ENCODE data around the gene MACC1.

Gene MACC1

GRCh38 chr7:20257212-20257611 is 40.0 kb upstream of the MACC1 start:
- Histone ChIP-seq H3K9me3 (ENCODE audit: low read length) (no peaks in the 10 kb centered on the region), H3K4me2 (ENCODE audit: low read length) (no peak overlapping the region), H3K4me3 (ENCODE audit: low read depth, low read length, poor library complexity, severe bottlenecking) (no peak overlapping the region), H2AFZ (ENCODE audit: low read length) (no peak overlapping the region), H3K9ac (ENCODE audit: low read length) (no peak overlapping the region), H3K4me1 (ENCODE audit: insufficient read depth, low read length, severe bottlenecking) (no peaks in the 10 kb centered on the region), H3K36me3 (ENCODE audit: insufficient read depth, low read length) (no peaks in the 10 kb centered on the region), H3K79me2 (ENCODE audit: insufficient read depth, low read length) (no peaks in the 10 kb centered on the region), H3K27me3 (ENCODE audit: insufficient read depth, low read length) (no peaks in the 10 kb centered on the region), H3F3A (ENCODE audit: insufficient read depth, low read length) (no peaks in the 10 kb centered on the region), H4K20me1 (ENCODE audit: insufficient read depth, low read length) (no peaks in the 10 kb centered on the region), H3K9me2 (ENCODE audit: low read depth, low read length) (no peaks in the 10 kb centered on the region), H3K27ac (ENCODE audit: low read depth, low read length, poor library complexity, severe bottlenecking) (no peak overlapping the region)
- no peak for TF ChIP-seq EZH2 (IDR thresholded peaks at IDR 0.05; ENCODE audit: borderline replicate concordance, low read length)
- no peak for TF ChIP-seq CTCF (IDR thresholded peaks at IDR 0.05; ENCODE audit: low read length)

- no peaks in the 10 kb centered on the region for H3K36me3 ChIP-seq (ENCODE audit: insufficient read depth, low read length)
- peak overlapping the region; percentile 2; the same call in 1 of the 2 replicates for H3K4me2 ChIP-seq (ENCODE audit: low read length)
- H3K9me2 ChIP-seq (ENCODE audit: low read depth, low read length) = no peaks in the 10 kb centered on the region
- no peak overlapping the region for H3K4me3 ChIP-seq (ENCODE audit: low read depth, low read length, poor library complexity, severe bottlenecking)
- H3K9ac ChIP-seq (ENCODE audit: low read length) = no peak overlapping the region
- no peaks in the 10 kb centered on the region for H3K27me3 ChIP-seq (ENCODE audit: insufficient read depth, low read length)
- H4K20me1 ChIP-seq (ENCODE audit: insufficient read depth, low read length) = no peaks in the 10 kb centered on the region
- peak overlapping the region; percentile 57 for H3K27ac ChIP-seq (ENCODE audit: low read depth, low read length, poor library complexity, severe bottlenecking)
- H3K4me1 ChIP-seq (ENCODE audit: insufficient read depth, low read length, severe bottlenecking) = peaks cover 28% of the 10 kb centered on the region
- H3K79me2 ChIP-seq (ENCODE audit: insufficient read depth, low read length) = no peaks in the 10 kb centered on the region
- H2AFZ ChIP-seq (ENCODE audit: low read length) = no peak overlapping the region
- no peaks in the 10 kb centered on the region for H3F3A ChIP-seq (ENCODE audit: insufficient read depth, low read length)
- H3K9me3 ChIP-seq (ENCODE audit: low read length) = no peaks in the 10 kb centered on the region
- no peak for TF ChIP-seq CTCF (IDR thresholded peaks at IDR 0.05; ENCODE audit: low read length)
- TF ChIP-seq EZH2 (IDR thresholded peaks at IDR 0.05; ENCODE audit: borderline replicate concordance, low read length) = no peak
These were observed 32.7 kb upstream of the MACC1 start for GRCh38 chr7:20249920-20250319.

GRCh38 chr7:20249376-20249775 is 32.2 kb upstream of the MACC1 start:
- no peaks in the 10 kb centered on the region for H3K36me3 ChIP-seq (ENCODE audit: insufficient read depth, low read length)
- peak overlapping the region; percentile 57 for H3K27ac ChIP-seq (ENCODE audit: low read depth, low read length, poor library complexity, severe bottlenecking)
- H3K79me2 ChIP-seq (ENCODE audit: insufficient read depth, low read length) = no peaks in the 10 kb centered on the region
- H4K20me1 ChIP-seq (ENCODE audit: insufficient read depth, low read length) = no peaks in the 10 kb centered on the region
- peak overlapping the region; percentile 44; the same call in 1 of the 2 replicates for H2AFZ ChIP-seq (ENCODE audit: low read length)
- H3K27me3 ChIP-seq (ENCODE audit: insufficient read depth, low read length) = no peaks in the 10 kb centered on the region
- H3K4me2 ChIP-seq (ENCODE audit: low read length) = no peak overlapping the region
- H3K9me2 ChIP-seq (ENCODE audit: low read depth, low read length) = no peaks in the 10 kb centered on the region
- no peaks in the 10 kb centered on the region for H3K9me3 ChIP-seq (ENCODE audit: low read length)
- H3F3A ChIP-seq (ENCODE audit: insufficient read depth, low read length) = no peaks in the 10 kb centered on the region; the same call in 1 of the 2 replicates
- H3K4me1 ChIP-seq (ENCODE audit: insufficient read depth, low read length, severe bottlenecking) = peaks cover 28% of the 10 kb centered on the region
- H3K9ac ChIP-seq (ENCODE audit: low read length) = no peak overlapping the region
- H3K4me3 ChIP-seq (ENCODE audit: low read depth, low read length, poor library complexity, severe bottlenecking) = no peak overlapping the region
- TF ChIP-seq EZH2 (IDR thresholded peaks at IDR 0.05; ENCODE audit: borderline replicate concordance, low read length) (no peak), CTCF (IDR thresholded peaks at IDR 0.05; ENCODE audit: low read length) (no peak)

Data from OCI-LY1 (cell line).